Activated CD8-positive, alpha-beta T cell treated with anti-CD3 and anti-CD28 coated beads for 36 hours (primary cell): ENCODE data around the gene RBM44. TPM values are rescaled to one million over a fixed set of nuclear protein-coding genes. Genes with fewer than 3 reads are reported as not detected.
"Not testable (repeated sequence)": the region's sequence is repeated elsewhere in the genome, so short reads cannot be mapped to it uniquely, and the experiment has no call there.

ENCODE experiments used
- ATAC-seq: fragments of 200-7000 bp; cut with Tn5 transposase; one replicate; pipeline ENCODE4 v1.10.0; 2021; ENCODE audit warnings: mild to moderate bottlenecking, moderate library complexity
- CTCF ChIA-PET: fragments of 350-600 bp; sonication (Branson Sonifier 250); formaldehyde crosslinking; loops from one replicate; lab custom pipeline; 2021; ENCODE audit warnings: antibody characterized with exemption; lab: Charles Lee
- POLR2A ChIA-PET: fragments of 350-600 bp; sonication (Branson Sonifier 250); formaldehyde crosslinking; loops from one replicate; lab custom pipeline; 2021; ENCODE audit warnings: antibody characterized with exemption; lab: Charles Lee
- DNase-seq: peaks from one replicate; pipeline ENCODE4 v3.0.0-alpha.2; 2020
- H3K27ac Mint-ChIP-seq: one replicate; pipeline ENCODE4 v1.8.0; 2021; ENCODE audit warnings: mild to moderate bottlenecking, mixed read lengths
- H3K27me3 Mint-ChIP-seq: one replicate; pipeline ENCODE4 v1.8.0; 2021; ENCODE audit warnings: mixed read lengths
- H3K36me3 Mint-ChIP-seq: one replicate; pipeline ENCODE4 v1.8.0; 2021; ENCODE audit warnings: low read depth, mixed read lengths
- H3K4me1 Mint-ChIP-seq: one replicate; pipeline ENCODE4 v1.8.0; 2021; ENCODE audit warnings: low read depth, mixed read lengths
- H3K4me3 Mint-ChIP-seq: one replicate; pipeline ENCODE4 v1.8.0; 2021; ENCODE audit warnings: mild to moderate bottlenecking, moderate library complexity, mixed read lengths
- H3K9me3 Mint-ChIP-seq: one replicate; pipeline ENCODE4 v1.8.0; 2021; ENCODE audit warnings: mixed read lengths
- intact Hi-C: fragments of 100-400 bp; cut with micrococcal nuclease; formaldehyde crosslinking; loops from one replicate; pipeline ENCODE4 v1.10.0; 2022
- total RNA-seq, 2 experiments: library from RNA; stranded (reverse); gene quantifications; one replicate each; pipeline ENCODE4 v1.2.3, GENCODE V29; 2021
- TF ChIP-seq, protein P1 (sequence below): fragments of 200-600 bp; IDR thresholded peaks from one replicate; pipeline ENCODE4 v1.8.0; 2022; ENCODE audit warnings: antibody characterized with exemption, mild to moderate bottlenecking

Gene RBM44
- total RNA-seq, 2 experiments from 2014 or later = 0.52 to 0.87 TPM

DNA sequence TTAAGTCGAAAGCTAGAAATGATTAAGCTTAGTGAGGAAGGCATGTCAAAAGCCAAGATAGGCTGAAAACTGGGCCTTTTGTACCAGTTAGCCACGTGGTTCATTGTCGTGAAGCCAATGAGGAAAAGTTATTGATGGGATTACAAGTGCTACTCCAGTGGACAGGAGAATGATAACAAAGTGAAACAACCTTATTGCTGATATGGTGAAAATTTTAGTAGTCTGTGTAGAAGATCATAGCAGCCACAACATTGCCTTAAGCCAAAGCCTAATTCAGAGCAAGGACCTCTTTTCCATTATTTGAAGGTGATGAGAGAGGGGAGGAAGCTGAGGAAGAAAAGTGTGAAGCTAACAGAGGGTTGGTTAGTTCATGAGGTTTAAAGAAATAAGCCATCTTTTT, 36.8 kb downstream of the RBM44 start:
- intact Hi-C loops = no loop called here

DNA sequence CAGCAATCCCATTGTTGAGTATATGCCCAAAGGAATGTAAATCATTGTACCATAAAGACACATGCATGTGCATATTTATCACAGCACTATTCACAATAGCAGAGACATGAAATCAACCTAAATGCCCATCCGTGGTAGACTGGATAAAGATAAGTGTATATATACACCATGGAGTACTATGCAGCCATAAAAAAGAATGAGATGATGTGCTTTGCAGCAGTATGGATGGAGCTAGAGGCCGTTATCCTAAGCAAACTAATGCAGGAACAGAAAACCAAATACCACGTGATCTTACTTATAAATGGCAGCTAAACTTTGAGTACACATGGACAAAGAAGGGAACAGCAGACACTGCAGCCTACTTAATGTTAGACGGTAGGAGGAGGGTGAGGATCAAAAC, 42.5 kb downstream of the RBM44 start:
- no peaks in the 10 kb centered on the region for H3K4me1 Mint-ChIP-seq
- CTCF ChIA-PET = no interaction called here

More for the DNA sequence above, 36.8 kb downstream of the RBM44 start:
- Mint-ChIP-seq H3K27ac (no peak overlapping the region), H3K4me1 (no peaks in the 10 kb centered on the region), H3K9me3 (no peaks in the 10 kb centered on the region), H3K4me3 (no peak overlapping the region), H3K36me3 (no peaks in the 10 kb centered on the region), H3K27me3 (peaks cover 3% of the 10 kb centered on the region)
- CTCF ChIA-PET = no interaction called here
- POLR2A ChIA-PET = no interaction called here
- DNase-seq (no peak), ATAC-seq (no peak)
- TF ChIP-seq, protein P1, sequence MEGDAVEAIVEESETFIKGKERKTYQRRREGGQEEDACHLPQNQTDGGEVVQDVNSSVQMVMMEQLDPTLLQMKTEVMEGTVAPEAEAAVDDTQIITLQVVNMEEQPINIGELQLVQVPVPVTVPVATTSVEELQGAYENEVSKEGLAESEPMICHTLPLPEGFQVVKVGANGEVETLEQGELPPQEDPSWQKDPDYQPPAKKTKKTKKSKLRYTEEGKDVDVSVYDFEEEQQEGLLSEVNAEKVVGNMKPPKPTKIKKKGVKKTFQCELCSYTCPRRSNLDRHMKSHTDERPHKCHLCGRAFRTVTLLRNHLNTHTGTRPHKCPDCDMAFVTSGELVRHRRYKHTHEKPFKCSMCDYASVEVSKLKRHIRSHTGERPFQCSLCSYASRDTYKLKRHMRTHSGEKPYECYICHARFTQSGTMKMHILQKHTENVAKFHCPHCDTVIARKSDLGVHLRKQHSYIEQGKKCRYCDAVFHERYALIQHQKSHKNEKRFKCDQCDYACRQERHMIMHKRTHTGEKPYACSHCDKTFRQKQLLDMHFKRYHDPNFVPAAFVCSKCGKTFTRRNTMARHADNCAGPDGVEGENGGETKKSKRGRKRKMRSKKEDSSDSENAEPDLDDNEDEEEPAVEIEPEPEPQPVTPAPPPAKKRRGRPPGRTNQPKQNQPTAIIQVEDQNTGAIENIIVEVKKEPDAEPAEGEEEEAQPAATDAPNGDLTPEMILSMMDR = no peak

GRCh38 chr2:237848940-237849339, 50.4 kb downstream of the RBM44 start:
- H3K27me3 Mint-ChIP-seq, ATAC-seq, intact Hi-C loops, H3K9me3 Mint-ChIP-seq, POLR2A ChIA-PET, H3K36me3 Mint-ChIP-seq, H3K27ac Mint-ChIP-seq, DNase-seq, H3K4me1 Mint-ChIP-seq, H3K4me3 Mint-ChIP-seq, CTCF ChIA-PET: not testable (repeated sequence)

More for the DNA sequence above, 42.5 kb downstream of the RBM44 start:
- TF ChIP-seq, protein P1 = no peak
- ATAC-seq (no peak), DNase-seq (no peak)
- POLR2A ChIA-PET = no interaction called here
- peaks cover 5% of the 10 kb centered on the region for H3K27me3 Mint-ChIP-seq
- H3K9me3 Mint-ChIP-seq = peaks cover 4% of the 10 kb centered on the region
- H3K4me3 Mint-ChIP-seq = no peak overlapping the region
- intact Hi-C loops = no loop called here
- H3K36me3 Mint-ChIP-seq = no peaks in the 10 kb centered on the region
- no peak overlapping the region for H3K27ac Mint-ChIP-seq

DNA sequence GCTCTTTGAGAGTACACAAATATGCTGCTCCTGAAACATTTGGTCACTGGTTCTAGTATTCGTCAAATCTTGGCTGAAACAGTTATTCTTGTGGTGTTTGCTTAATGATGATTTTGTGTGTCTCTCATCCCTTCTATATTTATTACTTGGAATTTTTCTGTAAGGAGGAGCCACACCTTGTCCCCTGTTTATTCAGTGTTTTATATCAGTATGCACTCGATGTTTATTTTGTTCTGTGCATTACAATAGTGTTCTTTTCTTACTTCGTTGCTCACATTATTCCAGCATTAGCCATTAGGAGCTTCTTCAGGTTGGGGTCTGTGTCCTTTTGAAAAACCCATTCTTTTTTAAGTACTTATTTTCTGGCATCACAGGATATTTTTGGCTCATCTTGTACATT, 55.7 kb downstream of the RBM44 start:
- TF ChIP-seq, protein P1 = no peak
- CTCF ChIA-PET = no interaction called here
- intact Hi-C loops = no loop called here
- Mint-ChIP-seq H3K27me3 (peaks cover 15% of the 10 kb centered on the region), H3K4me3 (no peak overlapping the region), H3K27ac (no peak overlapping the region), H3K36me3 (no peaks in the 10 kb centered on the region), H3K9me3 (no peaks in the 10 kb centered on the region), H3K4me1 (peaks cover 6% of the 10 kb centered on the region)
- DNase-seq (no peak), ATAC-seq (no peak)
- POLR2A ChIA-PET = no interaction called here

GRCh38 chr2:237857791-237858190, 59.2 kb downstream of the RBM44 start:
- ChIA-PET CTCF (interaction anchor here (0.6 to 1.7 kb wide), 12 partner anchors 9 to 405 kb away, joined by 3 to 8 read pairs (median 4); no protein-coding TSS in a partner anchor), POLR2A (no interaction called here)
- no peak for DNase-seq
- Mint-ChIP-seq H3K9me3 (no peaks in the 10 kb centered on the region), H3K36me3 (no peaks in the 10 kb centered on the region), H3K27ac (no peak overlapping the region), H3K4me1 (peaks cover 10% of the 10 kb centered on the region), H3K27me3 (peaks cover 36% of the 10 kb centered on the region), H3K4me3 (no peak overlapping the region)
- TF ChIP-seq, protein P1 = no peak
- ATAC-seq = no peak
- intact Hi-C loops = no loop called here
